K562 (cell line): Measurements from ENCODE around the gene E2F3. TPM values are rescaled to one million over a fixed set of nuclear protein-coding genes. Genes with fewer than 3 reads are reported as not detected.

Source experiments
- ATAC-seq: fragments of 200-7000 bp; cut with Tn5 transposase; 3 replicates; pipeline ENCODE4 v1.9.1; 2020; ENCODE audit warnings: moderate library complexity
- BruUV-seq: library from RNA; stranded (reverse); fragments of 400-500 nt; replicated peaks from 2 replicates; lab custom pipeline; 2021; lab: Mats Ljungman, UMichigan
- CTCF ChIA-PET: fragments of 300-600 bp; formaldehyde crosslinking; extraction: SDS; loops from one replicate; lab custom pipeline; 2021; ENCODE audit warnings: low intra/inter-chr PET ratio; lab: Yijun Ruan, JAX
- POLR2A ChIA-PET: fragments of 300-600, 350-650 bp; sonication (Branson Sonifier 250); formaldehyde crosslinking; extraction: SDS; loops from one replicate; lab custom pipeline; 2021; ENCODE audit warnings: antibody characterized with exemption, inconsistent platforms; lab: Yijun Ruan, JAX
- DNase-seq, 4 experiments: peaks; one replicate each; pipeline versions ENCODE4 v3.0.0 to v3.0.0-alpha.2; 2011 to 2018; ENCODE audit warnings: low spot score in 3 of 4, mixed read lengths in 3 of 4; ENCODE audit errors: extremely low read depth in 1 of 4
- FAIRE-seq: peaks from 2 replicates; lab custom pipeline; 2011; peaks lifted over from hg19 to GRCh38; lab: Jason Lieb, UNC
- H2AFZ ChIP-seq: 2 replicates; pipeline ENCODE4 v1.6.0; 2011; ENCODE audit warnings: low read depth, low read length, control low read depth, inconsistent platforms
- H3K27ac ChIP-seq: fragments of 200-600 bp; 3 replicates; pipeline ENCODE4 v1.8.0; 2011; ENCODE audit warnings: low read depth, mild to moderate bottlenecking, control low read depth, inconsistent platforms, low read length, moderate library complexity, mixed read lengths; ENCODE audit errors: extremely low read depth
- H3K27me3 ChIP-seq, 2 experiments: fragments of 300-600 bp in 1 of 2; 2 replicates in 1 of 2; 3 replicates in 1 of 2; pipeline versions ENCODE4 v1.6.0 to v1.8.0; 2011; ENCODE audit warnings: inconsistent platforms in 2 of 2, low read length in 2 of 2, mild to moderate bottlenecking in 1 of 2, mixed read lengths in 1 of 2, moderate library complexity in 1 of 2; ENCODE audit not compliant: control insufficient read depth in 2 of 2, insufficient read depth in 2 of 2
- H3K36me3 ChIP-seq: fragments of 300-600 bp; 3 replicates; pipeline ENCODE4 v1.8.0; 2011; ENCODE audit warnings: mild to moderate bottlenecking, low read length, inconsistent platforms; ENCODE audit not compliant: control insufficient read depth, insufficient read depth
- H3K4me1 ChIP-seq, 2 experiments: fragments of 200-600 bp in 1 of 2; replicated peaks in 1 of 2; 2 replicates in 1 of 2; 3 replicates in 1 of 2; pipeline versions ENCODE4 v1.5.1 to v1.8.0; 2011; ENCODE audit warnings: inconsistent platforms in 2 of 2, low read length in 2 of 2, mild to moderate bottlenecking in 1 of 2, mixed read lengths in 1 of 2, moderate library complexity in 1 of 2; ENCODE audit not compliant: control insufficient read depth in 2 of 2, insufficient read depth in 2 of 2
- H3K4me2 ChIP-seq: 2 replicates; pipeline ENCODE4 v1.6.1; 2011; ENCODE audit warnings: low read length, control low read depth, inconsistent platforms, mixed read lengths; ENCODE audit not compliant: insufficient read depth
- H3K4me3 ChIP-seq: fragments of 200-600 bp; sonication (generic), shearing (Covaris generic); 2 replicates; pipeline ENCODE4 v1.5.1; 2016; ENCODE audit warnings: control low read depth, inconsistent platforms
- H3K79me2 ChIP-seq: fragments of 200-600 bp; 3 replicates; pipeline ENCODE4 v1.8.0; 2011; ENCODE audit warnings: low read length, inconsistent platforms; ENCODE audit not compliant: control insufficient read depth, insufficient read depth
- H3K9ac ChIP-seq, 2 experiments: 2 replicates each; pipeline versions ENCODE4 v1.6.0 to v1.6.1; 2011; ENCODE audit warnings: low read depth in 2 of 2, low read length in 2 of 2, control low read depth in 1 of 2, inconsistent platforms in 1 of 2, mild to moderate bottlenecking in 1 of 2, mixed read lengths in 1 of 2; ENCODE audit not compliant: insufficient read depth in 1 of 2
- H3K9me1 ChIP-seq: one replicate; pipeline ENCODE4 v1.6.0; 2011; ENCODE audit warnings: inconsistent platforms, mild to moderate bottlenecking, low read length, moderate library complexity; ENCODE audit not compliant: control insufficient read depth, insufficient read depth
- H3K9me3 ChIP-seq: replicated peaks from 2 replicates; pipeline ENCODE4 v1.5.1; 2011; ENCODE audit warnings: low read depth, low read length, inconsistent platforms; ENCODE audit not compliant: control insufficient read depth, insufficient read depth
- H4K20me1 ChIP-seq: replicated peaks from 2 replicates; pipeline ENCODE4 v1.6.1; 2011; ENCODE audit warnings: low read length, inconsistent platforms, mixed read lengths; ENCODE audit not compliant: control insufficient read depth, insufficient read depth
- CBX3 ChIP-seq, 2 experiments: IDR thresholded peaks; 1 replicate in 1 of 2; 2 replicates in 1 of 2; pipeline ENCODE4 v1.6.1; 2012; ENCODE audit warnings: inconsistent platforms in 2 of 2, low read length in 2 of 2, borderline replicate concordance in 1 of 2, control low read depth in 1 of 2
- KDM5B ChIP-seq: fragments of 200-600 bp; sonication (generic); IDR thresholded peaks from 2 replicates; pipeline ENCODE4 v1.6.1; 2012; ENCODE audit warnings: low read depth, mild to moderate bottlenecking, moderate library complexity, low read length, control low read depth, inconsistent platforms; ENCODE audit not compliant: insufficient replicate concordance
- NBN ChIP-seq: fragments of 450-650 bp; IDR thresholded peaks from 2 replicates; pipeline ENCODE4 v1.6.1; 2016; ENCODE audit warnings: low read depth, mild to moderate bottlenecking
- POLR2H ChIP-seq: IDR thresholded peaks from 2 replicates; pipeline ENCODE4 v1.6.1; 2016; ENCODE audit warnings: missing genetic modification characterization, low read depth, mild to moderate bottlenecking, control low read depth, missing compliant biosample characterization, moderate library complexity
- SMARCC2 ChIP-seq: fragments of 450-650 bp; IDR thresholded peaks from 2 replicates; pipeline ENCODE4 v1.6.1; 2017; ENCODE audit warnings: antibody characterized with exemption, moderate library complexity, mild to moderate bottlenecking, low read depth
- TRIM24 ChIP-seq, 2 experiments: fragments of 450-650 bp; IDR thresholded peaks; 2 replicates each; pipeline ENCODE4 v1.6.1; 2016
- U2AF2 ChIP-seq: fragments of 200-400 bp; formaldehyde crosslinking; optimal IDR thresholded peaks from 2 replicates; pipeline ENCODE3; 2017; ENCODE audit warnings: low read depth, mild to moderate bottlenecking, low read length
- YY1 ChIP-seq, 3 experiments: IDR thresholded peaks; 2 replicates each; pipeline ENCODE4 v1.6.1; 2011; ENCODE audit warnings: low read length in 2 of 3, mild to moderate bottlenecking in 2 of 3, moderate library complexity in 2 of 3, borderline replicate concordance in 1 of 3, control low read depth in 1 of 3, low read depth in 1 of 3; ENCODE audit not compliant: insufficient read depth in 3 of 3, insufficient replicate concordance in 2 of 3, control insufficient read depth in 1 of 3, insufficient read length in 1 of 3; ENCODE audit errors: extremely low read depth in 1 of 3
- WGBS: fragments of 100-300 bp; shearing (Covaris generic); methylation state at CpG from one replicate; pipeline ENCODE4 v1.1.6; 2016; ENCODE audit warnings: low coverage, mixed read lengths; ENCODE audit not compliant: insufficient coverage; ENCODE audit errors: missing lambda C conversion rate; 5-methylcytosine and 5-hydroxymethylcytosine counted together
- in situ Hi-C: fragments of 300-500 bp; cut with MboI; formaldehyde crosslinking; loops from 4 replicates; pipeline ENCODE4 v1.15.0; 2018; ENCODE audit warnings: inconsistent platforms, mixed read lengths
- intact Hi-C: fragments of 100-400 bp; cut with micrococcal nuclease; formaldehyde crosslinking; loops from 2 replicates; pipeline ENCODE4 v1.14.2; 2022
- polyA plus RNA-seq, 8 experiments: library from polyadenylated mRNA; depleted of rRNA in 4 of 8; stranded (reverse) in 5 of 8; unstranded in 3 of 8; fragments of >200 nt; fragmentation: Nextera tagmentation in 2 of 8; fragmentation: Illumina TruSeq in 1 of 8; extraction: Ambion mirVana in 2 of 8; extraction: Trizol in 1 of 8; gene quantifications; 2 replicates each; pipeline versions ENCODE4 v1.2.1 to v1.2.3, GENCODE V29; 2011 to 2014; ENCODE audit warnings: inconsistent platforms in 1 of 8, missing spikeins in 1 of 8
- total RNA-seq, 7 experiments: library from RNA; depleted of rRNA in 6 of 7; stranded (reverse); fragments of >200 nt in 6 of 7; fragmentation: Illumina TruSeq in 2 of 7; extraction: Trizol in 2 of 7; gene quantifications; 2 replicates each; pipeline versions ENCODE4 v1.2.1 to v1.2.3, GENCODE V29; 2011 to 2021; ENCODE audit warnings: low replicate concordance in 1 of 7
- TF ChIP-seq, protein P1 (sequence below): sonication (generic); formaldehyde crosslinking; IDR thresholded peaks from 2 replicates; pipeline ENCODE4 v1.9.0; 2022; ENCODE audit warnings: mild to moderate bottlenecking, missing genetic modification reagents
- TF ChIP-seq, protein P2 (sequence below), 3 experiments: fragments of 200-800 bp in 1 of 3; sonication (Bioruptor generic) in 1 of 3; sonication (generic) in 1 of 3; formaldehyde crosslinking in 1 of 3; IDR thresholded peaks; 2 replicates each; pipeline versions ENCODE4 v1.6.1 to v1.8.0; 2016 to 2022; ENCODE audit warnings: mild to moderate bottlenecking in 2 of 3, missing compliant biosample characterization in 2 of 3, missing genetic modification characterization in 2 of 3, missing genetic modification reagents in 1 of 3
- TF ChIP-seq, protein P3 (sequence below): fragments of 200-800 bp; sonication (Bioruptor generic); IDR thresholded peaks from 2 replicates; pipeline ENCODE4 v1.6.1; 2017; ENCODE audit warnings: missing genetic modification characterization, missing compliant biosample characterization
- TF ChIP-seq, protein P4 (sequence below), 2 experiments: IDR thresholded peaks; 2 replicates each; pipeline ENCODE4 v1.6.1; 2011; ENCODE audit warnings: borderline replicate concordance in 1 of 2, control low read depth in 1 of 2, low read depth in 1 of 2, low read length in 1 of 2, mild to moderate bottlenecking in 1 of 2, mixed read lengths in 1 of 2, moderate library complexity in 1 of 2; ENCODE audit not compliant: insufficient read depth in 1 of 2, insufficient read length in 1 of 2, poor library complexity in 1 of 2, severe bottlenecking in 1 of 2; ENCODE audit errors: extremely low read depth in 1 of 2

Gene E2F3
- total and polyA plus RNA-seq, 9 of the 15 experiments (the other 6 are each of a cell fraction or from before 2014, with no cell fraction given) = 11.1 to 44.7 (median 27.2) TPM

DNA sequence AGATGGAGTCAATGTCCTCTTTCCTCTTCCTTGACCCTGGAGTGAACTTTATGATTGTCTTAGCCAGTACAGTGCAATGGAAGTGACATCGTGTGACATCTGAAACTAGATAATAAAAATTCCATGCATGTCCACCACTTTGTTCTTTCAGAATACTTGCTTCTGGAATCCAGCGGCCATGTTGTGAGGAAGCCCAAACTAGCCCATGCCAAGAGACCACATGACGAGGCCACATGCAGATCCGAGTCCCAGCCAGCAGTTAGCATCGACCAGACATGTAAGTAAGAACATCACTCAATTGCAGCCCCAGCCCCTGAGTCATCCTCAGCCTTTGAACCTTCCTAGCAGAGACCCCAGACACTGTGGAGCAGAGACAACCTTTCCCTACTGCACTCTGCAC, 48.5 kb upstream of the E2F3 start:
- no peaks in the 10 kb centered on the region for H3K36me3 ChIP-seq
- DNase-seq (no peak), ATAC-seq (no peak), FAIRE-seq (no peak)
- in situ Hi-C loops = no loop called here
- no peaks in the 10 kb centered on the region for H3K9me1 ChIP-seq
- CTCF ChIA-PET = no interaction called here
- no peak overlapping the region; the same call in 1 of the 2 replicates for H2AFZ ChIP-seq
- H3K4me2 ChIP-seq = no peak overlapping the region
- no peaks in the 10 kb centered on the region for H3K79me2 ChIP-seq
- intact Hi-C loops = no loop called here
- no peak overlapping the region for H3K9ac ChIP-seq
- peaks cover 9% of the 10 kb centered on the region for H3K9me3 ChIP-seq
- TF ChIP-seq, protein P1, sequence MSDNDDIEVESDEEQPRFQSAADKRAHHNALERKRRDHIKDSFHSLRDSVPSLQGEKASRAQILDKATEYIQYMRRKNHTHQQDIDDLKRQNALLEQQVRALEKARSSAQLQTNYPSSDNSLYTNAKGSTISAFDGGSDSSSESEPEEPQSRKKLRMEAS (CRISPR knock-in tag) = peak; percentile 46
- TF ChIP-seq U2AF2 (no peak), SMARCC2 (no peak), YY1 (IDR thresholded peaks at IDR 0.05; ENCODE audit: borderline replicate concordance in 1 of 3, control insufficient read depth in 1 of 3, extremely low read depth in 1 of 3, insufficient read depth in 3 of 3, insufficient read length in 1 of 3, insufficient replicate concordance in 2 of 3, low read depth in 1 of 3, low read length in 2 of 3) (peak in 2 of 3 experiments; percentile 41 to 89), TRIM24 (IDR thresholded peaks at IDR 0.05) (peak; percentile 9 to 34; a peak in 1 of 4 replicates), CBX3 (IDR thresholded peaks at IDR 0.05; ENCODE audit: borderline replicate concordance in 1 of 2, low read length in 2 of 2) (peak in 1 of 2 experiments; percentile 56; a peak in 1 of 3 replicates), POLR2H (tag) (no peak), KDM5B (no peak), NBN (no peak)
- TF ChIP-seq, protein P2, sequence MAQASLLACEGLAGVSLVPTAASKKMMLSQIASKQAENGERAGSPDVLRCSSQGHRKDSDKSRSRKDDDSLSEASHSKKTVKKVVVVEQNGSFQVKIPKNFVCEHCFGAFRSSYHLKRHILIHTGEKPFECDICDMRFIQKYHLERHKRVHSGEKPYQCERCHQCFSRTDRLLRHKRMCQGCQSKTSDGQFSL (CRISPR knock-in tag; IDR thresholded peaks at IDR 0.05) = no peak
- TF ChIP-seq, protein P2 (tag; IDR thresholded peaks at IDR 0.05) = no peak
- TF ChIP-seq, protein P3, sequence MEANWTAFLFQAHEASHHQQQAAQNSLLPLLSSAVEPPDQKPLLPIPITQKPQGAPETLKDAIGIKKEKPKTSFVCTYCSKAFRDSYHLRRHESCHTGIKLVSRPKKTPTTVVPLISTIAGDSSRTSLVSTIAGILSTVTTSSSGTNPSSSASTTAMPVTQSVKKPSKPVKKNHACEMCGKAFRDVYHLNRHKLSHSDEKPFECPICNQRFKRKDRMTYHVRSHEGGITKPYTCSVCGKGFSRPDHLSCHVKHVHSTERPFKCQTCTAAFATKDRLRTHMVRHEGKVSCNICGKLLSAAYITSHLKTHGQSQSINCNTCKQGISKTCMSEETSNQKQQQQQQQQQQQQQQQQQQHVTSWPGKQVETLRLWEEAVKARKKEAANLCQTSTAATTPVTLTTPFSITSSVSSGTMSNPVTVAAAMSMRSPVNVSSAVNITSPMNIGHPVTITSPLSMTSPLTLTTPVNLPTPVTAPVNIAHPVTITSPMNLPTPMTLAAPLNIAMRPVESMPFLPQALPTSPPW = no peak
- TF ChIP-seq, protein P4, sequence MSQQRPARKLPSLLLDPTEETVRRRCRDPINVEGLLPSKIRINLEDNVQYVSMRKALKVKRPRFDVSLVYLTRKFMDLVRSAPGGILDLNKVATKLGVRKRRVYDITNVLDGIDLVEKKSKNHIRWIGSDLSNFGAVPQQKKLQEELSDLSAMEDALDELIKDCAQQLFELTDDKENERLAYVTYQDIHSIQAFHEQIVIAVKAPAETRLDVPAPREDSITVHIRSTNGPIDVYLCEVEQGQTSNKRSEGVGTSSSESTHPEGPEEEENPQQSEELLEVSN (IDR thresholded peaks at IDR 0.05; ENCODE audit: borderline replicate concordance in 1 of 2, extremely low read depth in 1 of 2, insufficient read depth in 1 of 2, insufficient read length in 1 of 2, low read depth in 1 of 2, low read length in 1 of 2, poor library complexity in 1 of 2, severe bottlenecking in 1 of 2) = peak in 1 of 2 experiments; percentile 39
- H3K4me1 ChIP-seq = peaks cover 0 to 12% of the 10 kb centered on the region in 2 experiments; a peak in 2 of 5 replicates
- POLR2A ChIA-PET = no interaction called here
- H4K20me1 ChIP-seq = no peaks in the 10 kb centered on the region
- WGBS = 38% methylated on average over 5 of the region's 5 CpGs
- H3K27ac ChIP-seq = no peak overlapping the region
- no peak overlapping the region for H3K4me3 ChIP-seq
- no TSS peak for BruUV-seq
- H3K27me3 ChIP-seq = no peaks in the 10 kb centered on the region
